DMS153 treated with DMSO at 0.1 percent for 48 hours (cell line): Measurements from ENCODE around the gene USF2.

Experiments
- DNase-seq: peaks from one replicate; lab custom pipeline; 2025; ENCODE audit not compliant: unreplicated experiment; lab: John Stamatoyannopoulos, UW

Gene USF2

DNA sequence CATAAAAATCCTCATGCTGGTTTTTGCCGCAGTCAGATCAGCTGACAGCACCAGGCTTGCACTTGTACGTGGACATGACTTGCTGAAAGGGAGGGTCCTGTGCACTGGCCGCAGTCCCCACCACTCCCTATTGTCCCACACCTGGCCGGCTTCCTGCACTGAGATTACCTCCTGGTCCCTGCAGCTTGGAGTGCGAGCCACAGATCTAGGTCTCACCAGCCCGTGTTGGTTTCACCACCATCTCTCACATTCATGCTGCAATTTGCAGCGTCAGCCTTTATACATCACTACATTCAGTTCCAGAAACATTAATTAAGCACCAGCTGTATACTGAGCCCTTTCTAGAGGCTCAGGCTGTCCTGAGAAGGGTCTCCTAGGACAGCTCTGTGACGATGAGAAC lies 45.3 kb downstream of the USF2 start:
- DNase-seq, result no peak

DNA sequence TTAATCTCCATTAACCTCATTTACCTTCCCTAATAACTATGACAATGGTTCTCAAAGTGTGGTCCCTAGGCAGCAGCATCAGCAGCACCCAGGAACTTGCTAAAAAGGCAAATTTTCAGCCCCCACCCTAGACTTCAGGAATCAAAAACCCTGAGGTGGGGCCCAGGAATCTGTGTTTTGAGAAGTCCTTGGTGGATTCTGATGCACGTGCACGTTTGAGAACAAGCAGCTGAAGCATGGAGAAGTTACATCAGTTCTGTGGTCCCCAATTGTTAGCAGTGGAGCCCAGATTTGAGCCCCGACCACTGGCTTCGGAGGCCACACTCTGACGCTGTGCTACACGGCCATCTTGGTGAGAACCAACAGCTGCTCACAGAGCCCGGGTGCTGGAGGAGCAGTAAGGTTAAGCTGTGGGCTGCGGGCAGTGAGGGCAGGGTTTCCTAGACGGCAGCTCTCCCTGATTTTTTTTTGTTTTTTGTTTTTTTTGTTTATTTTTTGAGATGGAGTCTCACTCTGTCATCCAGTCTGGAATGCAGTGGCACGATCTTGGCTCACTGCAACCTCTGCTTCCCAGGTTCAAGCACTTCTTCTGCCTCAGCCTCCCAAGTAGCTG lies 46.2 kb downstream of the USF2 start:
- DNase-seq, result no peak

DNA sequence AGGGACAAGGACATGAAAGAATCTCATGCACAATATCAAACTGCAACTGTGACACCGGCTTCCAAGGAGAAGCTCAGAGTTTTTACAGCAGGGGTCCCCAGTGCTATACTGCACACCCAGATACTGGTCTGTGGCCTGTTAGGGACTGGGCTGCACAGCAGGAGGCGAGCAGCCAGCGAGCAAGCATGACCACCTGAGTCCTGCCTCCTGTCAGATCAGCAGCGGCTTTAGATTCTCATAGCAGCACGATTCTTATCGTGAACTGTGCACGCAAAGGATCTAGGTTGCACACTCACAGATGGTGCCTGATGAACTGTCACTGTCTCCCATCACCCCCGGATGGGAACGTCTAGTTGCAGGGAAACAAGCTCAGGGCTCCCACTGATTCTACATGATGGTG lies 47.1 kb downstream of the USF2 start:
- no peak for DNase-seq

DNA sequence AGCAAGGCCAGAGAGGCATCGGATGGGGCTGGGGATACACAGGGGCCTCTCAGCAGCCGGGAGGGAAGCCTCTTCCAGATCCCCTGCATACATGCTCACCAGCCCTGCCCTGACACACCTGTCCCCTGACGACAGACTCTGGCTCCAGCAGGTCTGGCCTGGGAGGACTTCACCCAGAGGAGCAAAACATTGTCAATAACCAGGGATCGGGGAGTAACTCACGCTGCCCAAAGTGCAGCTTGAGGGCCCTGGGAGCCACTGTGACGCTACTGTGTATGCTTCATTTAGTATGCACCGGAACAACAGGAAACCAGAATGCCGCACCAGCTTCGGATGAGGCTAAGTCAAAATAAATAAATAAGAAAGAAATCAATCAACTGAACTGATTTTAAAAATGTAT lies 47.8 kb downstream of the USF2 start:
- no peak for DNase-seq

DNA sequence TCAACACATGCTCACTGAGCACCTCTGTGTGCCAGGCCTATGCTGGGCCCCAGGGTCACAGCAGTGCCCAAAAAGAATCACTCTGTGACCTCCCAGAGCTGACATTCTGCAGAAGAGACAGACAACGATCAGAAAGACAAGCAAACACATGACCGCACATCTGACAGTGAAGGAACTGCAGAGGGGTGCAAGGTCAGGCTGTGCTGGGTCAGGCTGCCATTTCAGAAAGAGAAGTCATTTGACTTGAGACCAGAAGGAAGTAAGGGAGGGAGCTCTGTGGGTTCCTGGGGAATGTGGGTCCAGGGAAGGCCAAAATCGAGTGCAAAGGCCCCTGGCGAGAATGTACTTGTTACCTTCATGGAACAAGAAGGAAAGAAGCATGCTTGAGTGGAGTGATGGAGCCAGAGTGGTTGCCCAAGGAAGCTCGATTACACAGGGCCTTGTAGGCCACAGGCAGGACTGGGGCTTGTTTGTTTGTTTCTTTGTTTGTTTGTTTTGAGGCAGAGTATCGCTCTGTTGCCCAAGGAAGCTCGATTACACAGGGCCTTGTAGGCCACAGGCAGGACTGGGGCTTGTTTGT lies 48.8 kb downstream of the USF2 start:
- no peak for DNase-seq

DNA sequence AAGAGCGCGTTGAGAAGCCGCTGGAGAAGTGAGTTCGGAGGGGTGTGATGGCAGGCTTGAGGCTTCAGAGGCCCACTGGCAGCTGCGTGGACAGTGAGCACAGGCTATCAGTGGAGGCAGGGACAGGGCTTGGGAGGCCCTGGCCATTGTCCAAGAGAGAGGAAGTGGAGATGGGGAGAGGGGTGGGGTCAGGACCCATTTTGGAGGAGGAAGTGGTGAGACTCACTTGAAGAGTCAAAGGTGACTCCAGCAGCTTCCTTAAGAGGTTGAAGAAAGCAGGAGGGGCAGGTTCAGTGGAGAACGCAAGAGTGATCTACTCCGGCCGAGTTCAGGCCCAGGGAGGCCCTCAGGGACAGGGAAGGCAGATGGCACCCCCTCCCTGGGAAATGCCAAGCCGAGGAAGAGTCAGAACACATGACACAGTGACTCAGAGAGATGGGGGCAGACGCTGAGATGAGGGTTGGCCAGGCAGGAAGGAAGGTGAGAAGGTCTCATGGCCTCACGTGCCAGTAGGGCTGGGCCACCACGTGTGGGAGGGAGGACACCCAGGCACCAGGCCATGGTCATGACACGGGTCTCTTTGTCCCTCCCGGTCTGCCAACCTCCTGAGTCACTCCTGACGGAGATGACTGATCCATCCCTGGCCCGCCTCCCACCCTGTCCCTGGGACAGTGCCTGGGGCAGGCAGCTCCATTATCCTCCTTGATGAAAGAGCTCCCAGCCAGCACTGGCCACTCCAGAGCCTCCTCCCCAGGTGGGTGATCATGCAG lies 50.1 kb downstream of the USF2 start:
- DNase-seq, result no peak

DNA sequence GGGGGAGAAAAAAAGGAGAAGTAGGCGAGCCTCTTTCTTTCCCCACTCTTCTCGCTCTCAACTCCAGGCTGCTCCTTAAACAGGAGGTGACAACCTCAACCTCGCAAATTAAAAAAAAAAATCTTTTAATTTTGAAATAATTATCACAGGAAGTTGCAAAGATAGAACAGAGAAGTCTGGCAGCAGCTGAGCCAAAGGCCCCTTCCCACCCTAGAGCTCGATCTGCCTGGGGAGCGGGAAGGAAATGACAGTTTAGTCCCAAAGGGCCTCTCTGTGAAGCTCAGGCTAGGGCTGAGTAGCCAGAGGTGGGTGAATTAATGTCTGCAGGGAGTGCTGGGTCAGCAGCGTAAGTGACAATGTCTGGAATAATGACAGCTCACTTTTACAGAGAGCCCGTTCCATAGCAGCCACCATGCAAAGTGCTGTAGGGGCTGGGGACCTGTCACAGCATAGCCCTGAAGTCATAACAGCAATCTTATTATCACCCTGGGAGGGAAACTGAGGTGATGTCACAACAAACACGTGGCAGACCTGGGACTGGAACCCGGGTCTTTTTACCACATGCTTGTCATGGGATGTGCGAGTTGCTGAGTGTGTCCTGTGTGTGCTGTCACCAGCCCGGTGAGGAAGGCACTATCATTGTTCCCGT lies 51.4 kb downstream of the USF2 start:
- no peak for DNase-seq

DNA sequence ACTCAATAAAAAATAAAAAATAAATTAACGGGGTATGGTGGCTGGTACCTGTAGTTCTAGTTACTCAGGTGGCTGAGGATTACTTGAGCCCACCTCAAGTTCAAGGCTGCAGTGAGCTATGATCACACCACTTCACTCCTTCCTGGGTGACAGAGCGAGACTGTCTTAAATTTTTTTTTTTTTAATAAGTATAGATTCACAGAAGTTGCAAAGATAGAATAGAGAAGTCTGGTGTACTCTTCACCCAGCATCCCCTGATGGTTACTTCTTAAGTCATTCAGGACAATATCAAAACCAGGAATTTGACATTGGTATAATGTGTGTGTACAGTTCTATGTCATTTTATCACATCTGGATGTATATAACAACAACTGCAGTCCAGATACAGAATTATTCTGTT lies 52.5 kb downstream of the USF2 start:
- DNase-seq, result no peak

DNA sequence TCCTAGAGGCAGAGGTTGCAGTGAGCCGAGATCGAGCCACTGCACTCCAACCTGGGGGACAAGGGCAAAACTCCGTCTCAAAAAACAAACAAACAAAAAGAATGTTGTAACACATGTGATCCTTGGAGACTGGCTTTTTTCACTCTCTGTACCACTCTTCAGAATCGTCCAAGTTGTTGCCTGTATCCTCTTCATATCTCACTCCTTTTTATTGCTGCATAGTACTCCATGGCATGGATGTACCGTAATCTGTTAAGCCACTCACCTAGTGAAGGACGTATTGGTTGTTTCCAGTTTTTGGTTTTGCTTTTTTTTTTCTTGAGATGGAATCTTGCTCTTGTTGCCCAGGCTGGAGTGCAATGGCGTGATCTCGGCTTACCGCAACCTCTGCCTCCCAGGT lies 53.3 kb downstream of the USF2 start:
- DNase-seq, result no peak

DNA sequence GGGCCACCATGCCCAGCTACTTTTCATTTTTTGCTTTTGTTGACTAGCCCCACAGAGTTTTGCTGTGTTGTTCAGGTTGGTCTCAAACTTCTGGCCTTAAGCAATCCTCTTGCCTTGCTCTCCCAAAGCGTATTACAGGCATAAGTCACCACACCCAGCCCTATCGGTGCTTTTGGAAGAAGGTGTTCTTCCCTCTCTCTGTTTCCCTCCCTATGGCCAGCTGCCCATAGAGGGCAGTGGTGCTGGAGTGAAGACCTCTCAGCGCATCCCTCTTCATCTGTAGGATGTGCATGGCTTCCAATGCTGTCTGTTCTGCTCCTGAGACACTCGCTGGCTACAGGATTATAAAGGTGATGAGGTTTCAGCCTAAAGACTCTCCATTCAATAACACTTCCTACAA lies 58.9 kb downstream of the USF2 start:
- no peak for DNase-seq

DNA sequence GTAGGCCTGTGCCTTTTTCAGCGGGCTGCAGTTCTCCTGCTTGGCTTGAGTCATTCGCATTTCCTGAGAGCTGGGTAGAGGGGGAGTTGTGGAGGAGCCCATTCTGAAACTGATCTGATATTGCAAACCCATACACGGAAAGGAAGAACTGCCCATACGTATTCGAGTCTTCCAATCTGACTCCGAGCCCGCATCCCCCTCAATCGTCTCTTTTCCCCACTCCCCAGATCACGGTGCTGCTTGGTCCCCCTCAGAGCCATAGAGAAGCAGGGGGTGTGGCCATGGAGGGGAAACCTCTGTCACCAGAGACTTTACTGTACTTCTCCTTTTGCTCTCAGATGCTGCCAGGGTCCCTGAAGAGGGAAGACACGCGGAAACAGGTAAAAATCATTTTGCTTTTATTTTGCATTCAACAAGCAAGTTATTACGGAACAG lies 60.1 kb downstream of the USF2 start, which contains the start of gene CD22:
CD22 (plus strand) TSS at position 337 of the 435 bp plus-strand sequence. CDS start 2,854 bp downstream, outside the sequence.
- no peak for DNase-seq

DNA sequence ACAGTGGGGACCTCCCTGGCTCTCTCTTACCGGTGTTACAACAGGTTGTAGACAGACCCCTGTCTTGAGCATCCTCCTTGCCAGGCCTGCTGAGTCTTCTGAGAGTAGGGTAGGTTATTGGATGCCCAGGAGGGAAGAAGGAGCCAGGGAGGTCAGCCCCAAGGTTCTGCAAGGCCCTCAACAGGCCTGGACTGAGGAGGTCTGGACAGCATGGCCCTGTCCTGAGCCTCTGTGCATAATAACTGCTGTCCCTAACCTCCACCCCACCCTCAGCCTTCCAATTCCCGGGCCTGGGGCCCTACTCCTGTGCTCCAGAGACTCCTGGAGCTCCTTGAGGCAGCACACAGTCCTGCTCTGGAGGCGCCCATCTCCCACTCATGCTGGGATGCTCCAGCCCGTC lies 60.6 kb downstream of the USF2 start:
- DNase-seq, result no peak
